IPS-20b (cell line): ENCODE data around the gene TMEM125.

ENCODE experiments used
- H3K27ac ChIP-seq: one replicate; pipeline ENCODE4 v1.5.1; 2013; ENCODE audit warnings: low read length
- H3K27me3 ChIP-seq: 2 replicates; pipeline ENCODE4 v1.6.1; 2013; ENCODE audit warnings: mild to moderate bottlenecking, low read length, inconsistent platforms; ENCODE audit not compliant: insufficient read depth
- H3K36me3 ChIP-seq: 2 replicates; pipeline ENCODE4 v1.6.1; 2013; ENCODE audit warnings: low read depth, mild to moderate bottlenecking, inconsistent platforms, low read length, moderate library complexity; ENCODE audit not compliant: insufficient read depth
- H3K4me1 ChIP-seq: 2 replicates; pipeline ENCODE4 v1.6.1; 2013; ENCODE audit warnings: mild to moderate bottlenecking, control low read depth, inconsistent platforms, low read length, moderate library complexity; ENCODE audit not compliant: insufficient read depth
- H3K4me3 ChIP-seq: 2 replicates; pipeline ENCODE4 v1.5.1; 2013; ENCODE audit warnings: mild to moderate bottlenecking, low read length, inconsistent platforms
- H3K9ac ChIP-seq: 2 replicates; pipeline ENCODE4 v1.6.1; 2013; ENCODE audit warnings: low read depth, mild to moderate bottlenecking, inconsistent platforms, low read length, moderate library complexity
- H3K9me3 ChIP-seq: 2 replicates; pipeline ENCODE4 v1.6.1; 2013; ENCODE audit warnings: mild to moderate bottlenecking, low read depth, low read length, inconsistent platforms; ENCODE audit not compliant: insufficient read depth

Gene TMEM125

GRCh38 chr1:43317817-43318471 is 48.2 kb downstream of the TMEM125 start:
- no peak overlapping the region for H3K9ac ChIP-seq
- H3K27me3 ChIP-seq: no peaks in the 10 kb centered on the region
- no peak overlapping the region for H3K4me3 ChIP-seq
- H3K36me3 ChIP-seq: no peaks in the 10 kb centered on the region
- no peaks in the 10 kb centered on the region for H3K9me3 ChIP-seq
- H3K27ac ChIP-seq: no peak overlapping the region
- no peaks in the 10 kb centered on the region for H3K4me1 ChIP-seq

GRCh38 chr1:43318831-43319230 is 49.0 kb downstream of the TMEM125 start:
- no peaks in the 10 kb centered on the region for H3K4me1 ChIP-seq
- no peaks in the 10 kb centered on the region for H3K9me3 ChIP-seq
- H3K27me3 ChIP-seq: no peaks in the 10 kb centered on the region
- H3K9ac ChIP-seq: no peak overlapping the region
- no peak overlapping the region for H3K27ac ChIP-seq
- H3K36me3 ChIP-seq: no peaks in the 10 kb centered on the region
- H3K4me3 ChIP-seq: no peak overlapping the region

- H3K36me3 ChIP-seq: no peaks in the 10 kb centered on the region
- H3K27ac ChIP-seq: no peak overlapping the region
- no peaks in the 10 kb centered on the region for H3K27me3 ChIP-seq
- H3K9me3 ChIP-seq: no peaks in the 10 kb centered on the region
- H3K4me3 ChIP-seq: no peak overlapping the region
- H3K9ac ChIP-seq: no peak overlapping the region
- H3K4me1 ChIP-seq: peaks cover under 1% of the 10 kb centered on the region; the same call in 1 of the 2 replicates
Observed at GRCh38 chr1:43319288-43319687, 49.5 kb downstream of the TMEM125 start.

- H3K36me3 ChIP-seq: no peaks in the 10 kb centered on the region
- no peaks in the 10 kb centered on the region for H3K9me3 ChIP-seq
- H3K27ac ChIP-seq: no peak overlapping the region
- no peak overlapping the region for H3K9ac ChIP-seq
- H3K4me1 ChIP-seq: peaks cover 5% of the 10 kb centered on the region
- no peaks in the 10 kb centered on the region for H3K27me3 ChIP-seq
- H3K4me3 ChIP-seq: no peak overlapping the region
Observed at GRCh38 chr1:43319766-43320165, 50.0 kb downstream of the TMEM125 start.

GRCh38 chr1:43321331-43321891 is 51.6 kb downstream of the TMEM125 start:
- Histone ChIP-seq H3K27ac (no peak overlapping the region), H3K4me1 (peaks cover 6% of the 10 kb centered on the region)

GRCh38 chr1:43322506-43322905 is 52.7 kb downstream of the TMEM125 start:
- no peaks in the 10 kb centered on the region for H3K27me3 ChIP-seq
- no peak overlapping the region for H3K4me3 ChIP-seq
- no peak overlapping the region for H3K9ac ChIP-seq
- peaks cover 6% of the 10 kb centered on the region for H3K4me1 ChIP-seq
- no peak overlapping the region for H3K27ac ChIP-seq
- H3K9me3 ChIP-seq: peaks cover under 1% of the 10 kb centered on the region; the same call in 1 of the 2 replicates
- H3K36me3 ChIP-seq: no peaks in the 10 kb centered on the region

More at GRCh38 chr1:43321331-43321891, 51.6 kb downstream of the TMEM125 start:
- Histone ChIP-seq H3K9ac (no peak overlapping the region), H3K9me3 (no peaks in the 10 kb centered on the region), H3K36me3 (no peaks in the 10 kb centered on the region), H3K4me3 (no peak overlapping the region), H3K27me3 (no peaks in the 10 kb centered on the region)
